ENCODE results near the gene AIP. TPM values are rescaled to one million over a fixed set of nuclear protein-coding genes. Genes with fewer than 3 reads are reported as not detected.

Gene AIP
- polyA plus RNA-seq, 1 experiment: 55.3 TPM

DNA sequence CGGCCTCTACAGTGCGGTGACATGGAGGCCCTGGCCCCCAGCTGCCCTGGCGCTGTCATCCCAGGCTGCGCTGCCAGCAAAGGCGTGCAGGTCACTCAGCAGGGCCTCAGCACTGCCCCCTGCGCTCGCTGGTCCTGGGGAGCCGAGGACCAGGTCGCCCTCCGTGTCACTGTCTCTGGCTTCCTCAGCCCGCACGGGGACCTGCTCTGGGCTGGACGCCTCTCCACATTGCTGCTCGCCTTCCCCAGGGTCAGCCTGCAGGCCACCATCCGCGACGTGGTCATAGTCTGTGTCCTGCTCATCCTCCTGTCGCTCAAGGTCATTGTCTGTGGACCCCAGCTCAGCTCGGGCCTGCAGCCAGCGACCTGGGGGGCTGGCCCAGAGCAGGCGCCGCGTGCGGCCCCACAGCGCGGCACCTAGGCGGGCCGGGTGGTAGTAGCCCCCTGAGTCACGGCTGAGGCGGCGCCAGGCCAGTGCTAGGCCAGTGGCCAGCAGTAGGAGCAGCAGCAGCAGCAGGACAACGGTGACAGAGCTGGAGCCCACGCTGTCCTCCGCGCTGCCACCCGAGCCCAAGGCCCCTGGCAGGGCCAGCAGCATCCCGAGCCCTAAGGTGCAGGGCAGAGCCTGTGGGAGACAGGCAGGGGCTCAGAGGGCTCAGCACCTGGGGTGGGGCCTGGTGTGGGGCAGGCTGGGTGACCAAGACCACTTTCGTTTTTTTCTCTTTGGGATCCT is 46.9 kb upstream of the AIP start:
- Histone ChIP-seq H3K27ac (ENCODE audit: low read depth, low read length) (peak overlapping the region; percentile 21), H3K9me3 (ENCODE audit: control insufficient read depth, insufficient read depth, low read length) (no peaks in the 10 kb centered on the region), H3K4me3 (ENCODE audit: low read depth, low read length) (no peak overlapping the region), H3K27me3 (ENCODE audit: control insufficient read depth, insufficient read depth, low read length) (no peaks in the 10 kb centered on the region)
- no peak for DNase-seq (ENCODE audit: low read depth, low spot score)
- TF ChIP-seq, protein P1, sequence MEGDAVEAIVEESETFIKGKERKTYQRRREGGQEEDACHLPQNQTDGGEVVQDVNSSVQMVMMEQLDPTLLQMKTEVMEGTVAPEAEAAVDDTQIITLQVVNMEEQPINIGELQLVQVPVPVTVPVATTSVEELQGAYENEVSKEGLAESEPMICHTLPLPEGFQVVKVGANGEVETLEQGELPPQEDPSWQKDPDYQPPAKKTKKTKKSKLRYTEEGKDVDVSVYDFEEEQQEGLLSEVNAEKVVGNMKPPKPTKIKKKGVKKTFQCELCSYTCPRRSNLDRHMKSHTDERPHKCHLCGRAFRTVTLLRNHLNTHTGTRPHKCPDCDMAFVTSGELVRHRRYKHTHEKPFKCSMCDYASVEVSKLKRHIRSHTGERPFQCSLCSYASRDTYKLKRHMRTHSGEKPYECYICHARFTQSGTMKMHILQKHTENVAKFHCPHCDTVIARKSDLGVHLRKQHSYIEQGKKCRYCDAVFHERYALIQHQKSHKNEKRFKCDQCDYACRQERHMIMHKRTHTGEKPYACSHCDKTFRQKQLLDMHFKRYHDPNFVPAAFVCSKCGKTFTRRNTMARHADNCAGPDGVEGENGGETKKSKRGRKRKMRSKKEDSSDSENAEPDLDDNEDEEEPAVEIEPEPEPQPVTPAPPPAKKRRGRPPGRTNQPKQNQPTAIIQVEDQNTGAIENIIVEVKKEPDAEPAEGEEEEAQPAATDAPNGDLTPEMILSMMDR (IDR thresholded peaks at IDR 0.05; ENCODE audit: low read depth, low read length): no peak
- CTCF ChIA-PET: interaction anchor here (1.8 kb wide), 1 partner anchor 84 kb away, joined by 4 read pairs; no protein-coding TSS in a partner anchor
- POLR2A ChIA-PET: no interaction called here

DNA sequence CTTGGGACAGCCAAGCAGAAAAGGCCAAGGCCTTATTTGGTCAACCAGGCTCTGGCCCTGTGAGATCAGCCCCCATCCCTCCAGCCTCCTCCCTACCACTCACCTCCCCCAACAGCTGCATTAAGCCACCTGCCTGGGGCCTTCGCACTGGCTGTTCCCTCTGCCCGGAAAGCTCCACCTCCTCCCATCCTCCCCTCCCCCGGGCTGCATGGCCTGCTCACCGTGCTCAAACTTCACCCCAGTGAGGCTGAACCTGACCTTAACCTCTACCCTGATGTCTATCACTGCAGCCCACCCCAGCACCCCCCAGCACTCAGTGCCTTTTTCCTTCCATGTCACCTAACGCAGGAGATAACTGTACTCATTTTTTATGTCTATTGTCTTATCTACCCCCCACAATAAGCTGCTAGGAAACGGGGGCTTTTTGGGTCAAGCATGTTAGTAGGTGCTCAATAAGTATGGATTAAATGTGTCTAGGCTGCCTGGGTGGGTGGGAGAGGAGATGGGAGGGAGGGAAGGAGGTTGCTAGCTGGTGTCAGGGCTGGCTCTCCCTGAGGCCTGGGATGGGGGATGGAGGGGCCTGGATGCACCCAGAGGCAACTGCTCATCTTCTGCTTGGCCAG is 46.3 kb upstream of the AIP start:
- no peak overlapping the region for H3K27ac ChIP-seq (ENCODE audit: low read depth, low read length)
- H3K4me3 ChIP-seq (ENCODE audit: low read depth, low read length): no peak overlapping the region
- H3K9me3 ChIP-seq (ENCODE audit: control insufficient read depth, insufficient read depth, low read length): no peaks in the 10 kb centered on the region
- CTCF ChIA-PET: interaction anchor here (0.7 to 1.8 kb wide), 2 partner anchors 21 to 85 kb away, joined by 4 to 5 read pairs; no protein-coding TSS in a partner anchor
- POLR2A ChIA-PET: no interaction called here
- TF ChIP-seq, protein P1 (IDR thresholded peaks at IDR 0.05; ENCODE audit: low read depth, low read length): no peak
- H3K27me3 ChIP-seq (ENCODE audit: control insufficient read depth, insufficient read depth, low read length): no peaks in the 10 kb centered on the region
- no peak for DNase-seq (ENCODE audit: low read depth, low spot score)

DNA sequence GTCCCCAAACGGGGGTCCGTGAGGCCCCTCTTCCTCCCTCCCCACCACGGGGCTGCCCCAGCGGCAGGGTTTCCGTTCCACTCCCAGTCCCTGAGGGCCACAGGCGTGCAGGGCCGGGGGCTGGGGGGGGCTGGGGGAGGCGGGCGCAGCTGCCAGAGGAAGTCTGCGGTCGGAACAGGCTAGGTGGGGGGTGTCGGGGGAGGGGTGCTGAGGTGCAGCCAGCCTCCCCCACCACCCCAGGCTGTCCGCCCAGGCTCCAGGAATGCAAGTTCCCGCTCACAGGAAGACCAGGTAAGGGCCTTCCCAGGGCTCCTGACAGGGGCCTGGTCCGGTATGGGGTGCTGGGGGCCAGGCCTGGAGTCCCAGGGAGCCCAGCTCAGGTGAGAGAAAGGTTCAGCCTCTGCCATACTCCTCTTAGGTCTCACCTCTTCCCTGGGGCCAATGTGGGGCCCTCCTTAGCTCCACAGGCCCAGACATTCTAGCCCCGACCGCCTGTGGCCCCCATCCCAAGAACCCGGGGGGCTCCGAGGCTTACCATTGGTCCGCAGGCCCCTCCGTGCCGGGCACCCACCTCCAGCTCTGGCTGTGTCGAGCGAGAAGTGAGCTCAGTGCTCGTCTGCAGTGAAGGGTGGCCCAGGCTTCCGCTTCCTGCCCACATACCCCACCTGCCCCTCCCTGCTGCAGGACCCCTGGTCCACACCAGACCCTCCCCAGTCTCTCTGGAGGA is 45.6 kb upstream of the AIP start, which contains the start of gene PTPRCAP:
PTPRCAP (minus strand) TSS at position 601 of the 727 bp plus-strand sequence; CDS start at position 538, 63 bp downstream.
- no peak within 1 kb of the TSS for H3K27ac ChIP-seq (ENCODE audit: low read depth, low read length)
- no peak within 1 kb of the TSS for H3K4me3 ChIP-seq (ENCODE audit: low read depth, low read length)
- no peaks in the 10 kb centered on the region for H3K27me3 ChIP-seq (ENCODE audit: control insufficient read depth, insufficient read depth, low read length)
- DNase-seq (ENCODE audit: low read depth, low spot score): no peak
- no peaks in the 10 kb centered on the region for H3K9me3 ChIP-seq (ENCODE audit: control insufficient read depth, insufficient read depth, low read length)
- TF ChIP-seq, protein P1 (IDR thresholded peaks at IDR 0.05; ENCODE audit: low read depth, low read length): no peak
- CTCF ChIA-PET: interaction anchor here (0.7 to 1.8 kb wide), 3 partner anchors 21 to 86 kb away, joined by 3 to 5 read pairs (median 4); partner anchors contain the start of gene PPP1CA
- POLR2A ChIA-PET: interaction anchor here (0.6 to 1.1 kb wide), 3 partner anchors 9 to 295 kb away, joined by 3 to 7 read pairs (median 5); partner anchors contain the start of gene RPS6KB2

DNA sequence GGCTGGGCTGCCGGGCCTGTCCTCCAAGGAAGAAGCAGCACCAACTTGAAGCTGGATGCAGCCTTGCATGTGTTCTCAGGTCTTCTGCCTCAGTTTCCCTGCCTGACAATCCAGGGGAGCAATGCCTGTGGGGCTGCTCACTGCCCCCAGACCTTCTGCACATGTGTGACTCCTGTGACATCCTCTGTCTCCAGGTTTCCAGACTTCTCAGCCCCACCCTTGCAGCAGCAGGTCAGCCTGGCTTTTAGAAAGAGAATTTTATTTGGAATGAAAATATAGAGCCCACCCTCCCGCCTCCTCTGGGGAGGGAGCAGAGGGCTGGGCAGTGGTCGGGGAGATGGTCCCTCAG is 45.0 kb upstream of the AIP start:
- H3K27ac ChIP-seq (ENCODE audit: low read depth, low read length): no peak overlapping the region
- no peak for DNase-seq (ENCODE audit: low read depth, low spot score)
- CTCF ChIA-PET: interaction anchor here (0.6 to 1.2 kb wide), 2 partner anchors 36 to 502 kb away, joined by 3 to 5 read pairs; partner anchors contain the start of gene PPP1CA
- H3K27me3 ChIP-seq (ENCODE audit: control insufficient read depth, insufficient read depth, low read length): no peaks in the 10 kb centered on the region
- no peaks in the 10 kb centered on the region; the same call in 1 of the 2 replicates for H3K9me3 ChIP-seq (ENCODE audit: control insufficient read depth, insufficient read depth, low read length)
- POLR2A ChIA-PET: interaction anchor here (0.6 to 1.1 kb wide), 3 partner anchors 10 to 296 kb away, joined by 3 to 7 read pairs (median 5); partner anchors contain the start of gene RPS6KB2
- no peak overlapping the region for H3K4me3 ChIP-seq (ENCODE audit: low read depth, low read length)
- TF ChIP-seq, protein P1 (IDR thresholded peaks at IDR 0.05; ENCODE audit: low read depth, low read length): no peak
